KMS-11 (cell line): Measurements from ENCODE around the gene TOP3B.

Source experiments
- H2AFZ ChIP-seq: fragments of 200-600 bp; sonication (generic); 2 replicates; pipeline ENCODE4 v1.6.1; 2016; ENCODE audit warnings: antibody characterized with exemption, mixed run types, low read depth
- H3K27ac ChIP-seq: fragments of 200-600 bp; sonication (generic); 2 replicates; pipeline ENCODE4 v1.6.1; 2016; ENCODE audit warnings: mild to moderate bottlenecking, mixed run types
- H3K27me3 ChIP-seq: fragments of 200-600 bp; sonication (generic); 2 replicates; pipeline ENCODE4 v1.6.1; 2017; ENCODE audit warnings: mild to moderate bottlenecking, low read depth, mixed run types, moderate library complexity; ENCODE audit not compliant: insufficient read depth
- H3K36me3 ChIP-seq: fragments of 200-600 bp; sonication (generic); 2 replicates; pipeline ENCODE4 v1.6.1; 2017; ENCODE audit warnings: mild to moderate bottlenecking, mixed run types; ENCODE audit not compliant: insufficient read depth
- H3K4me1 ChIP-seq: fragments of 200-600 bp; sonication (generic); 2 replicates; pipeline ENCODE4 v1.6.1; 2016; ENCODE audit warnings: mild to moderate bottlenecking, low read depth, mixed run types; ENCODE audit not compliant: poor library complexity, severe bottlenecking
- H3K4me2 ChIP-seq: fragments of 200-600 bp; sonication (generic); 2 replicates; pipeline ENCODE4 v1.7.0; 2016; ENCODE audit warnings: mild to moderate bottlenecking, mixed run types
- H3K4me3 ChIP-seq: fragments of 200-600 bp; sonication (generic); IDR thresholded peaks from 2 replicates; pipeline ENCODE4 v1.6.1; 2017; ENCODE audit warnings: low read depth, low read length, mixed read lengths; ENCODE audit not compliant: insufficient read depth
- H3K79me2 ChIP-seq: fragments of 200-600 bp; sonication (generic); 2 replicates; pipeline ENCODE4 v1.6.1; 2016; ENCODE audit warnings: low read depth, mixed run types; ENCODE audit not compliant: insufficient read depth
- H3K9ac ChIP-seq: fragments of 200-600 bp; sonication (generic); 2 replicates; pipeline ENCODE4 v1.6.1; 2016; ENCODE audit warnings: mild to moderate bottlenecking, mixed run types
- H4K20me1 ChIP-seq: fragments of 200-600 bp; sonication (generic); 2 replicates; pipeline ENCODE4 v1.6.1; 2016; ENCODE audit warnings: mild to moderate bottlenecking, mixed run types; ENCODE audit not compliant: insufficient read depth
- CTCF ChIP-seq: fragments of 200-600 bp; sonication (generic); conservative IDR thresholded peaks from 2 replicates; pipeline ENCODE4 v1.6.1; 2017; ENCODE audit warnings: low read depth, mild to moderate bottlenecking, antibody characterized with exemption, low read length, moderate library complexity, mixed read lengths

The TOP3B gene

GRCh38 chr22:22002526-22003055, 20.0 kb upstream of the TOP3B start:
- no peak overlapping the region for H2AFZ ChIP-seq
- H3K79me2 ChIP-seq = no peaks in the 10 kb centered on the region
- H3K9ac ChIP-seq = no peak overlapping the region
- H3K36me3 ChIP-seq = no peaks in the 10 kb centered on the region
- H3K4me2 ChIP-seq = no peak overlapping the region
- no peaks in the 10 kb centered on the region for H4K20me1 ChIP-seq
- H3K4me3 ChIP-seq = no peak overlapping the region
- no peak for TF ChIP-seq CTCF
- no peaks in the 10 kb centered on the region for H3K4me1 ChIP-seq
- no peak overlapping the region for H3K27ac ChIP-seq
- no peaks in the 10 kb centered on the region for H3K27me3 ChIP-seq

GRCh38 chr22:22001664-22002525, 19.3 kb upstream of the TOP3B start:
- no peak overlapping the region for H3K9ac ChIP-seq
- H3K4me1 ChIP-seq = no peaks in the 10 kb centered on the region
- no peak for TF ChIP-seq CTCF
- H3K4me2 ChIP-seq = no peak overlapping the region
- no peaks in the 10 kb centered on the region for H3K27me3 ChIP-seq
- no peaks in the 10 kb centered on the region for H3K79me2 ChIP-seq
- no peak overlapping the region for H3K27ac ChIP-seq
- H3K4me3 ChIP-seq = no peak overlapping the region
- no peaks in the 10 kb centered on the region for H4K20me1 ChIP-seq
- no peaks in the 10 kb centered on the region for H3K36me3 ChIP-seq
- no peak overlapping the region for H2AFZ ChIP-seq

GRCh38 chr22:21998595-21999247, 16.1 kb upstream of the TOP3B start:
- Histone ChIP-seq H3K4me1 (no peaks in the 10 kb centered on the region), H3K4me3 (no peak overlapping the region), H3K27me3 (no peaks in the 10 kb centered on the region), H3K9ac (no peak overlapping the region), H4K20me1 (no peaks in the 10 kb centered on the region), H2AFZ (no peak overlapping the region), H3K36me3 (no peaks in the 10 kb centered on the region), H3K4me2 (no peak overlapping the region), H3K27ac (no peak overlapping the region), H3K79me2 (no peaks in the 10 kb centered on the region)
- no peak for TF ChIP-seq CTCF

- Histone ChIP-seq H2AFZ (no peak overlapping the region), H3K27me3 (no peaks in the 10 kb centered on the region), H3K27ac (no peak overlapping the region), H4K20me1 (no peaks in the 10 kb centered on the region), H3K4me3 (no peak overlapping the region), H3K36me3 (no peaks in the 10 kb centered on the region), H3K79me2 (no peaks in the 10 kb centered on the region), H3K4me1 (no peaks in the 10 kb centered on the region), H3K4me2 (no peak overlapping the region), H3K9ac (no peak overlapping the region)
- TF ChIP-seq CTCF = no peak
These were observed 13.7 kb upstream of the TOP3B start for GRCh38 chr22:21996175-21996720.
